ENCODE results near the gene ATG7.

DNA sequence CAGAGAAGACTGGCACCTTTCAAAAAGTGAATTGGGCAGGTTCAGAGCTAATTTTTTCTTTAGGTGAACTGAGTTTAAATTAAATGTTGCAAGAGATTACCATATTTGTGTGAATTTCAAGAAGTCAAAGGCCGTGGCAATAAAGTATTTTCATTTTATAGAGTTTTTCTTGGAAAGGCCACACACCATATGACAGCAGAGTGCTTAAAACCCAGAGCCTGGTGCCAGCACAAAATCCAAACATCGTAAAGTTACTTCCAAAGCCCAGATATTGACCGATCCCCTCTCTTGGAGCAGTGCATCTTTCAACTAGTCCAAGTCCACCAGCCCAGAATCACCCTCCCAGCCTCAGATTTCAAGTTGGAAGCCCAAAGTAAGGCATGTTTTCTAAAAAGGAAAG lies 207.0 kb downstream of the ATG7 start:
- TF ChIP-seq CTCF (conservative IDR thresholded peaks at IDR 0.05; ENCODE audit: low read length) (no peak), EZH2phosphoT487 (IDR thresholded peaks at IDR 0.05; ENCODE audit: borderline replicate concordance, low read depth, low read length) (no peak)

Data from OCI-LY7 (cell line).